Cardiac muscle cell (in vitro differentiated cells and primary cell): ENCODE data around the gene DOCK4. TPM values are rescaled to one million over a fixed set of nuclear protein-coding genes. Genes with fewer than 3 reads are reported as not detected.

Source experiments
- DNase-seq, 2 donors: peaks; one replicate each; pipeline versions ENCODE4 v3.0.0 to v3.0.0-alpha.2; 2010 to 2017; ENCODE audit warnings: low read depth in 1 of 2, low spot score in 1 of 2
- H3K27ac ChIP-seq: fragments of 200-600 bp; sonication (generic); 2 replicates; pipeline ENCODE4 v1.5.1; 2016
- H3K27me3 ChIP-seq: fragments of 200-600 bp; sonication (generic); 2 replicates; pipeline ENCODE4 v1.6.0; 2016; ENCODE audit warnings: control low read depth
- H3K36me3 ChIP-seq: fragments of 200-600 bp; sonication (generic); 2 replicates; pipeline ENCODE4 v1.5.1; 2016; ENCODE audit warnings: control low read depth
- H3K4me1 ChIP-seq: fragments of 200-600 bp; sonication (generic); 2 replicates; pipeline ENCODE4 v1.8.1; 2017; ENCODE audit warnings: low read depth, mild to moderate bottlenecking, mixed run types
- H3K4me3 ChIP-seq: fragments of 200-600 bp; sonication (generic); 2 replicates; pipeline ENCODE4 v1.5.1; 2016; ENCODE audit warnings: mild to moderate bottlenecking
- H3K9me3 ChIP-seq: fragments of 200-600 bp; sonication (generic); 2 replicates; pipeline ENCODE4 v1.5.1; 2017; ENCODE audit warnings: low read depth, mild to moderate bottlenecking, control low read depth
- polyA plus RNA-seq: library from polyadenylated mRNA; unstranded; fragments of >200 nt; fragmentation: Nextera tagmentation; extraction: Ambion mirVana; gene quantifications from 2 replicates; pipeline ENCODE4 v1.2.1, GENCODE V29; 2016
- total RNA-seq: library from RNA; depleted of rRNA; stranded (reverse); fragments of >200 nt; gene quantifications from 2 replicates; pipeline ENCODE4 v1.2.3, GENCODE V29; 2016
- TF ChIP-seq, protein P1 (sequence below): IDR thresholded peaks from 2 replicates; pipeline ENCODE4 v1.5.1; 2012; ENCODE audit warnings: low read depth, mild to moderate bottlenecking, low read length

The DOCK4 gene
- total and polyA plus RNA-seq, 2 experiments from 2014 or later: 5.3 to 11.4 TPM

DNA sequence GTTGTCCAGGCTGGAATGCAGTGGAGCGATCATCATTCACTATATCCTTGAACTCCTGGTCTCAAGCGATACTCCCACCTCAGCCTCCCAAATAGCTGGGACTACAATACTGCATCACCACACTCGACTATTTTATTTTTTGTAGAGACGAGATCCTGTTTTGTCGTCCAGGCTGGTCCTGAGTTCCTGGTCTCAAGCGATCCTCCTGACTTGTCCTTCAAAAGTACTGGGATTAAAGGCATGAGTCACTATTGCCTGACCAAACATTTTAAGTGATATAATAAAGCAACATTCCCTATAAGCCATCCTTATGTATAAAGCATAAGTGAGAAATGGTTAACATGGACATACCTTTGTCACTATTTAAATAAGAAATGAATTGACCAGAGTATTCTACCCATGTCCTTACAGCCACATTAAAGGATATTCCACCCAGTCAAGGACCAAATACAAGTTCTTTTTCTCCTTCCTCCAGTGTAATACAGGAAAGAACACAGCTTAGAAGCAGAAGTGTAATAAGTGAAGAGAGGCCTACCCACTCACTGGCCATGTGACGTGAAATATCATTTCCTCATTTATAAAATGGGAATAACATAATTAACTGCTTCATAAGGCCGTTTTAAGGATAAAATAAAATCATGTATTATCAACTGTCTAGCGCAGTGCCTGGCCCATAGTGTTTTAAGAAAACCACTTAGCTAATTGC, 82.0 kb downstream of the DOCK4 start:
- H3K36me3 ChIP-seq: no peaks in the 10 kb centered on the region
- no peaks in the 10 kb centered on the region for H3K27me3 ChIP-seq
- no peak overlapping the region for H3K4me3 ChIP-seq
- H3K4me1 ChIP-seq: no peaks in the 10 kb centered on the region
- no peaks in the 10 kb centered on the region for H3K9me3 ChIP-seq
- no peak overlapping the region for H3K27ac ChIP-seq
- TF ChIP-seq, protein P1, sequence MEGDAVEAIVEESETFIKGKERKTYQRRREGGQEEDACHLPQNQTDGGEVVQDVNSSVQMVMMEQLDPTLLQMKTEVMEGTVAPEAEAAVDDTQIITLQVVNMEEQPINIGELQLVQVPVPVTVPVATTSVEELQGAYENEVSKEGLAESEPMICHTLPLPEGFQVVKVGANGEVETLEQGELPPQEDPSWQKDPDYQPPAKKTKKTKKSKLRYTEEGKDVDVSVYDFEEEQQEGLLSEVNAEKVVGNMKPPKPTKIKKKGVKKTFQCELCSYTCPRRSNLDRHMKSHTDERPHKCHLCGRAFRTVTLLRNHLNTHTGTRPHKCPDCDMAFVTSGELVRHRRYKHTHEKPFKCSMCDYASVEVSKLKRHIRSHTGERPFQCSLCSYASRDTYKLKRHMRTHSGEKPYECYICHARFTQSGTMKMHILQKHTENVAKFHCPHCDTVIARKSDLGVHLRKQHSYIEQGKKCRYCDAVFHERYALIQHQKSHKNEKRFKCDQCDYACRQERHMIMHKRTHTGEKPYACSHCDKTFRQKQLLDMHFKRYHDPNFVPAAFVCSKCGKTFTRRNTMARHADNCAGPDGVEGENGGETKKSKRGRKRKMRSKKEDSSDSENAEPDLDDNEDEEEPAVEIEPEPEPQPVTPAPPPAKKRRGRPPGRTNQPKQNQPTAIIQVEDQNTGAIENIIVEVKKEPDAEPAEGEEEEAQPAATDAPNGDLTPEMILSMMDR: no peak
- no peak for DNase-seq

DNA sequence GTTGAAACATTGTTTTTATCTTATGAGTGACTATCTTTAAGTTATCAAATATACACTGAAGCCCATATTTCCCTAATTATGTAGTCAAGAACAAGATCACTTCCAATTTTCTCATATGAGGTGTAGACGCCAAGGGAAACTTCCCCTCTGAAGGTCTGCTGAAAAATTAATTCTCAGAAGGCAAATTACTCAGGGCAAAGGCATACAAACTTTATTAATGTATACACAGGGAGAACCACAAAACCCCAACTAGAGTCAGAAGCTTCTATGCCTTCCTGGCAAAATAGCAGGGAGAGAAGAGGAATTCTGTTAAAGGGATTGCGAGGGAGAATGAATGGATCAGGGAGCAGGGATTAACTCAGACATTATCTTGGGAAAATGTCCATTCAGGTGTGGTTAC, 83.4 kb downstream of the DOCK4 start:
- Histone ChIP-seq H3K36me3 (no peaks in the 10 kb centered on the region), H3K27me3 (no peaks in the 10 kb centered on the region), H3K4me3 (no peak overlapping the region), H3K27ac (no peak overlapping the region), H3K4me1 (no peaks in the 10 kb centered on the region), H3K9me3 (no peaks in the 10 kb centered on the region)
- no peak for DNase-seq
- TF ChIP-seq, protein P1: no peak

GRCh38 chr7:112122144-112122543, 84.1 kb downstream of the DOCK4 start:
- Histone ChIP-seq H3K4me3 (no peak overlapping the region), H3K9me3 (no peaks in the 10 kb centered on the region), H3K27me3 (no peaks in the 10 kb centered on the region), H3K4me1 (no peaks in the 10 kb centered on the region), H3K36me3 (no peaks in the 10 kb centered on the region), H3K27ac (no peak overlapping the region)
- TF ChIP-seq, protein P1: no peak
- no peak for DNase-seq

GRCh38 chr7:112121318-112121717, 84.9 kb downstream of the DOCK4 start:
- H3K4me1 ChIP-seq: no peaks in the 10 kb centered on the region
- no peaks in the 10 kb centered on the region for H3K9me3 ChIP-seq
- no peaks in the 10 kb centered on the region for H3K36me3 ChIP-seq
- no peak for DNase-seq
- no peak overlapping the region for H3K27ac ChIP-seq
- no peaks in the 10 kb centered on the region for H3K27me3 ChIP-seq
- TF ChIP-seq, protein P1: no peak
- no peak overlapping the region for H3K4me3 ChIP-seq

GRCh38 chr7:112120696-112121217, 85.4 kb downstream of the DOCK4 start:
- Histone ChIP-seq H3K27ac (no peak overlapping the region), H3K36me3 (no peaks in the 10 kb centered on the region), H3K4me3 (no peak overlapping the region), H3K27me3 (no peaks in the 10 kb centered on the region), H3K4me1 (no peaks in the 10 kb centered on the region), H3K9me3 (no peaks in the 10 kb centered on the region)
- DNase-seq: no peak
- TF ChIP-seq, protein P1: no peak
